HepG2 (cell line): ENCODE data around the gene HLA-DOA. TPM values are rescaled to one million over a fixed set of nuclear protein-coding genes. Genes with fewer than 3 reads are reported as not detected.

Experiments used
- ARID3A ChIP-seq: IDR thresholded peaks from 2 replicates; pipeline ENCODE4 v1.6.1; 2012; ENCODE audit warnings: low read depth, low read length, improper control_type of control experiment
- ARNTL ChIP-seq: sonication (generic); formaldehyde crosslinking; IDR thresholded peaks from 2 replicates; pipeline ENCODE4 v1.4.0; 2020; ENCODE audit warnings: mild to moderate bottlenecking, missing genetic modification reagents
- ELK4 ChIP-seq: sonication (generic); formaldehyde crosslinking; IDR thresholded peaks from 2 replicates; pipeline ENCODE4 v1.9.0; 2021; ENCODE audit warnings: missing genetic modification reagents, borderline replicate concordance
- FOXA3 ChIP-seq: IDR thresholded peaks from 2 replicates; pipeline ENCODE4 v1.6.1; 2016; ENCODE audit warnings: missing genetic modification reagents, missing compliant biosample characterization
- FOXJ3 ChIP-seq: sonication (generic); formaldehyde crosslinking; IDR thresholded peaks from 2 replicates; pipeline ENCODE4 v1.4.0; 2020; ENCODE audit warnings: missing genetic modification reagents, mild to moderate bottlenecking, borderline replicate concordance
- GZF1 ChIP-seq: sonication (generic); formaldehyde crosslinking; IDR thresholded peaks from 2 replicates; pipeline ENCODE4 v1.5.1; 2020; ENCODE audit warnings: mild to moderate bottlenecking, missing genetic modification reagents
- MAFF ChIP-seq: IDR thresholded peaks from 2 replicates; pipeline ENCODE4 v1.6.1; 2011; ENCODE audit warnings: low read depth, low read length, improper control_type of control experiment
- MIER3 ChIP-seq: IDR thresholded peaks from 2 replicates; pipeline ENCODE4 v1.6.1; 2016; ENCODE audit warnings: missing compliant biosample characterization, borderline replicate concordance
- NCOA2 ChIP-seq: sonication (generic); formaldehyde crosslinking; IDR thresholded peaks from 2 replicates; pipeline ENCODE4 v1.8.0; 2022; ENCODE audit warnings: inconsistent platforms
- NFE2 ChIP-seq: sonication (generic); formaldehyde crosslinking; IDR thresholded peaks from 2 replicates; pipeline ENCODE4 v1.4.0; 2020; ENCODE audit warnings: missing genetic modification reagents
- NKX3-1 ChIP-seq: sonication (generic); formaldehyde crosslinking; IDR thresholded peaks from 2 replicates; pipeline ENCODE4 v1.5.0; 2020; ENCODE audit warnings: missing genetic modification reagents
- NR3C1 ChIP-seq: sonication (generic); formaldehyde crosslinking; IDR thresholded peaks from 2 replicates; pipeline ENCODE4 v1.4.0; 2020; ENCODE audit warnings: missing genetic modification reagents
- SALL1 ChIP-seq: sonication (generic); formaldehyde crosslinking; IDR thresholded peaks from 2 replicates; pipeline ENCODE4 v1.8.0; 2022; ENCODE audit warnings: mild to moderate bottlenecking, missing genetic modification reagents
- SIN3B ChIP-seq: fragments of 150-350 bp; IDR thresholded peaks from 2 replicates; pipeline ENCODE4 v1.6.1; 2014; ENCODE audit warnings: low read length
- SRSF4 ChIP-seq: fragments of 200-400 bp; formaldehyde crosslinking; IDR thresholded peaks from one replicate; pipeline ENCODE4 v1.6.1; 2018; ENCODE audit warnings: mild to moderate bottlenecking, low read depth, low read length, moderate library complexity; ENCODE audit not compliant: poor library complexity, severe bottlenecking
- TEAD3 ChIP-seq: optimal IDR thresholded peaks from 2 replicates; pipeline ENCODE3; 2016; ENCODE audit warnings: borderline replicate concordance
- ZKSCAN1 ChIP-seq: fragments of 150-350 bp; IDR thresholded peaks from 2 replicates; pipeline ENCODE4 v1.6.1; 2014; ENCODE audit warnings: low read length
- ZNF207 ChIP-seq: fragments of 450-650 bp; IDR thresholded peaks from 2 replicates; pipeline ENCODE4 v1.6.1; 2016; ENCODE audit warnings: antibody characterized with exemption, borderline replicate concordance
- ZNF296 ChIP-seq: sonication (generic); formaldehyde crosslinking; conservative IDR thresholded peaks from 2 replicates; pipeline ENCODE4 v1.5.0; 2020; ENCODE audit warnings: mild to moderate bottlenecking, missing genetic modification reagents
- ZNF3 ChIP-seq: IDR thresholded peaks from 2 replicates; pipeline ENCODE4 v1.7.0; 2017; ENCODE audit warnings: inconsistent platforms
- ZNF414 ChIP-seq: sonication (generic); formaldehyde crosslinking; IDR thresholded peaks from 2 replicates; pipeline ENCODE4 v1.5.0; 2020; ENCODE audit warnings: missing genetic modification reagents
- ZNF552 ChIP-seq: sonication (generic); formaldehyde crosslinking; IDR thresholded peaks from 2 replicates; pipeline ENCODE4 v1.9.0; 2022; ENCODE audit warnings: missing genetic modification reagents, mild to moderate bottlenecking, borderline replicate concordance
- ZNF674 ChIP-seq: sonication (generic); formaldehyde crosslinking; IDR thresholded peaks from 2 replicates; pipeline ENCODE4 v1.5.0; 2020; ENCODE audit warnings: low read depth, mild to moderate bottlenecking, missing genetic modification reagents
- ZNF7 ChIP-seq: IDR thresholded peaks from 2 replicates; pipeline ENCODE4 v1.6.1; 2016; ENCODE audit warnings: missing biosample characterization, missing genetic modification reagents
- polyA plus RNA-seq, 8 experiments: library from polyadenylated mRNA; depleted of rRNA in 3 of 8; stranded (reverse) in 7 of 8; unstranded in 1 of 8; fragments of >200 nt; fragmentation: Illumina TruSeq in 4 of 8; extraction: Trizol in 4 of 8; gene quantifications; 2 replicates each; pipeline versions ENCODE4 v1.2.1 to v1.2.3, GENCODE V29; 2011 to 2016; ENCODE audit warnings: low read depth in 4 of 8, missing spikeins in 1 of 8, mixed read lengths in 1 of 8; ENCODE audit not compliant: insufficient read depth in 1 of 8
- total RNA-seq, 5 experiments: library from RNA; depleted of rRNA; stranded (reverse); fragments of >200 nt; fragmentation: Illumina TruSeq; extraction: Trizol; gene quantifications; 2 replicates each; pipeline ENCODE4 v1.2.3, GENCODE V29; 2016; ENCODE audit warnings: low read depth in 1 of 5
- TF ChIP-seq, protein P1 (sequence below): sonication (generic); formaldehyde crosslinking; conservative IDR thresholded peaks from 2 replicates; pipeline ENCODE4 v1.4.0; 2020; ENCODE audit warnings: missing genetic modification reagents
- TF ChIP-seq, protein P2 (sequence below): sonication (generic); formaldehyde crosslinking; IDR thresholded peaks from 2 replicates; pipeline ENCODE4 v1.8.1; 2023; ENCODE audit warnings: mild to moderate bottlenecking, missing genetic modification reagents

The HLA-DOA gene
- total and polyA plus RNA-seq, 2 of the 13 experiments (the other 11 are each of a cell fraction or from before 2014, with no cell fraction given), result 0.03 to 0.09 TPM

DNA sequence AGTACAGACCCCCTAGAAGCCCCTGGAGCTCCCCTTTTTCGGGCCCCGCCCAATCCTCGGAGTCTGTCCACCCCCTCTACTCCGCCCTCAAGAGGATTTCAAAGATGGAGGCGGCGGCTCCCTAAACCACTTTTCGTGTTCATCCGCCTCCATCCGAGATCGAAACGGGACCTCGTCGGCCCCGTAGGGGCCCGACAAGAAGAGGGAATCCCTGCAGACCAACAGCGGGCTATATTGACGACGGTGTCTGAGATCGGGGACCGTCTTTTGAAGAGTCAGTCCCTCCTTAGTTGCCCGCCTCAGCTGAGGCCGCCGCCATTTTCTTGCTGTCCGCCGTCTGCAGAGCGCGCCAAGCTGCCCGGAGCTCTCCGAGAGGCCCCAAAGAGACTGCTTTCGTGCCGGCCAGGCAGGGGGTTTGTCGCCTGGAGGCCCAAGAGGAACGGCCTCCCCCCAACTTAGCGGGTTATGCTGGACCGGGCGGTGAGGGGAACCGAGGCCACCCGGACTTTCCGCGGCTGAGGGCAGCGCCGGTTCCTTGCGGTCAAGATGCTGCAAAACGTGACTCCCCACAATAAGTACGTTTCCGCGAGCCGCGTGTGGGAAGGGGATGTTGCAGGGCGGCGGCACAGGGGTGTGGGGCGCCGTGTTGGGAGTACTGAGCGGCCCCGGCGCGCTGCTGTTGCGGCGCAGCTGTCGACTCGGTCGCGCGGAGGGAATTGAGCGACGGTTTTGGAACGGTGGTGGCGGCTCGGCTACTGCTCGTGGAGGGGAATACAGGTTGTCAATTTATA lies 36.8 kb downstream of the HLA-DOA start (continued):
- no peak for TF ChIP-seq ARID3A
- TF ChIP-seq MAFF, result no peak
- TF ChIP-seq, protein P1, sequence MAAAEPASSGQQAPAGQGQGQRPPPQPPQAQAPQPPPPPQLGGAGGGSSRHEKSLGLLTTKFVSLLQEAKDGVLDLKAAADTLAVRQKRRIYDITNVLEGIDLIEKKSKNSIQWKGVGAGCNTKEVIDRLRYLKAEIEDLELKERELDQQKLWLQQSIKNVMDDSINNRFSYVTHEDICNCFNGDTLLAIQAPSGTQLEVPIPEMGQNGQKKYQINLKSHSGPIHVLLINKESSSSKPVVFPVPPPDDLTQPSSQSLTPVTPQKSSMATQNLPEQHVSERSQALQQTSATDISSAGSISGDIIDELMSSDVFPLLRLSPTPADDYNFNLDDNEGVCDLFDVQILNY (CRISPR knock-in tag), result no peak
- TF ChIP-seq NKX3-1 (CRISPR knock-in tag), result no peak; the same call in 1 of the 2 replicates
- no peak for TF ChIP-seq ZNF207
- TF ChIP-seq FOXJ3 (CRISPR knock-in tag), result no peak; the same call in 1 of the 2 replicates
- peak; percentile 52 for TF ChIP-seq SRSF4
- TF ChIP-seq TEAD3 (CRISPR knock-in tag), result no peak
- 0 out of 2 replicates have a peak, but pooled peaks have one; percentile 13 for TF ChIP-seq SIN3B
- no peak for TF ChIP-seq ZKSCAN1
- TF ChIP-seq ZNF674 (CRISPR knock-in tag), result no peak
- no peak for TF ChIP-seq ELK4 (CRISPR knock-in tag)
- no peak for TF ChIP-seq ZNF552 (CRISPR knock-in tag)
- TF ChIP-seq, protein P2, sequence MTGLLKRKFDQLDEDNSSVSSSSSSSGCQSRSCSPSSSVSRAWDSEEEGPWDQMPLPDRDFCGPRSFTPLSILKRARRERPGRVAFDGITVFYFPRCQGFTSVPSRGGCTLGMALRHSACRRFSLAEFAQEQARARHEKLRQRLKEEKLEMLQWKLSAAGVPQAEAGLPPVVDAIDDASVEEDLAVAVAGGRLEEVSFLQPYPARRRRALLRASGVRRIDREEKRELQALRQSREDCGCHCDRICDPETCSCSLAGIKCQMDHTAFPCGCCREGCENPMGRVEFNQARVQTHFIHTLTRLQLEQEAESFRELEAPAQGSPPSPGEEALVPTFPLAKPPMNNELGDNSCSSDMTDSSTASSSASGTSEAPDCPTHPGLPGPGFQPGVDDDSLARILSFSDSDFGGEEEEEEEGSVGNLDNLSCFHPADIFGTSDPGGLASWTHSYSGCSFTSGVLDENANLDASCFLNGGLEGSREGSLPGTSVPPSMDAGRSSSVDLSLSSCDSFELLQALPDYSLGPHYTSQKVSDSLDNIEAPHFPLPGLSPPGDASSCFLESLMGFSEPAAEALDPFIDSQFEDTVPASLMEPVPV (CRISPR knock-in tag), result 0 out of 2 replicates have a peak, but pooled peaks have one; percentile 5
- TF ChIP-seq NFE2 (CRISPR knock-in tag), result no peak
- TF ChIP-seq NR3C1 (CRISPR knock-in tag), result no peak
- no peak for TF ChIP-seq FOXA3 (CRISPR knock-in tag)
- no peak for TF ChIP-seq ZNF7 (CRISPR knock-in tag)
- no peak; the same call in 1 of the 2 replicates for TF ChIP-seq ARNTL
- TF ChIP-seq MIER3 (CRISPR knock-in tag), result no peak
- TF ChIP-seq ZNF414 (CRISPR knock-in tag), result peak; percentile 25; the same call in 1 of the 2 replicates
- no peak; the same call in 1 of the 2 replicates for TF ChIP-seq ZNF3 (CRISPR knock-in tag)
- no peak for TF ChIP-seq NCOA2 (CRISPR knock-in tag)
- TF ChIP-seq GZF1 (CRISPR knock-in tag), result 0 out of 2 replicates have a peak, but pooled peaks have one; percentile 21
- TF ChIP-seq ZNF296 (CRISPR knock-in tag), result no peak
- TF ChIP-seq SALL1, result 0 out of 2 replicates have a peak, but pooled peaks have one; percentile 9
